ENCODE data around the gene CYRIA.

GRCh38 chr2:16687222-16687621 lies 21.6 kb upstream of the CYRIA start:
- TF ChIP-seq CTCF (IDR thresholded peaks at IDR 0.05; ENCODE audit: extremely low read depth in 1 of 2, insufficient read depth in 1 of 2, low read depth in 1 of 2, low read length in 2 of 2) (no peak), POLR2AphosphoS5 (IDR thresholded peaks at IDR 0.05; ENCODE audit: insufficient read depth, low read depth, low read length) (no peak)
